ENCODE data around the gene RAPSN. TPM values are rescaled to one million over a fixed set of nuclear protein-coding genes. Genes with fewer than 3 reads are reported as not detected.
A peak's percentile ranks its signal among the peaks of the same experiment; 100 is the strongest.

RAPSN gene
- total and polyA plus RNA-seq, 2 donors from 2014 or later: 0.28 to 0.41 TPM

DNA sequence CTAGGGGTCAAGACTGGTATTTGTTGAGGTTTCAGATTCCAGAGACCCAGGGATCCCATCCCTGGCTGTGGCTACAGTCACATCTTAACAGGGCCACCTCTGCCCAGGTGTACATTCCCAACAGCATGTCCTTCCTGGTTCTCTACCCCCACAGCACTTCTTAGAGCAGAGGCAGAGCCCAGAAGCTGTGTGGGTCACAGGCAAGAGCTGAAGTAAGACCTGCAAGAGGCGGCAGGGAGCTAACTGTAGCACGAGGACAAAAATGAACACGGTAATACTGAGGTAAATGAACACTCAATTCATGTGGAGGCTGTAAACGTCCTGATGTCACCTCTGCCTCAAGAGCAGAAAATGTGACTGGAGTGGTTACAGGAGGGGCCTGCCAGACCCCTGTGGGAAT, 21.7 kb upstream of the RAPSN start:
- no peaks in the 10 kb centered on the region for H3K9me3 ChIP-seq (ENCODE audit: control insufficient read depth in 2 of 3, insufficient read depth in 1 of 3, low read length in 3 of 3)
- TF ChIP-seq, protein P1, sequence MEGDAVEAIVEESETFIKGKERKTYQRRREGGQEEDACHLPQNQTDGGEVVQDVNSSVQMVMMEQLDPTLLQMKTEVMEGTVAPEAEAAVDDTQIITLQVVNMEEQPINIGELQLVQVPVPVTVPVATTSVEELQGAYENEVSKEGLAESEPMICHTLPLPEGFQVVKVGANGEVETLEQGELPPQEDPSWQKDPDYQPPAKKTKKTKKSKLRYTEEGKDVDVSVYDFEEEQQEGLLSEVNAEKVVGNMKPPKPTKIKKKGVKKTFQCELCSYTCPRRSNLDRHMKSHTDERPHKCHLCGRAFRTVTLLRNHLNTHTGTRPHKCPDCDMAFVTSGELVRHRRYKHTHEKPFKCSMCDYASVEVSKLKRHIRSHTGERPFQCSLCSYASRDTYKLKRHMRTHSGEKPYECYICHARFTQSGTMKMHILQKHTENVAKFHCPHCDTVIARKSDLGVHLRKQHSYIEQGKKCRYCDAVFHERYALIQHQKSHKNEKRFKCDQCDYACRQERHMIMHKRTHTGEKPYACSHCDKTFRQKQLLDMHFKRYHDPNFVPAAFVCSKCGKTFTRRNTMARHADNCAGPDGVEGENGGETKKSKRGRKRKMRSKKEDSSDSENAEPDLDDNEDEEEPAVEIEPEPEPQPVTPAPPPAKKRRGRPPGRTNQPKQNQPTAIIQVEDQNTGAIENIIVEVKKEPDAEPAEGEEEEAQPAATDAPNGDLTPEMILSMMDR (IDR thresholded peaks at IDR 0.05; ENCODE audit: borderline replicate concordance, extremely low read depth, insufficient read depth): no peak
- FAIRE-seq (no peak), DNase-seq (no peak)
- no peak overlapping the region for H3K27ac ChIP-seq (ENCODE audit: low read depth in 2 of 2, low read length in 2 of 2)
- no peaks in the 10 kb centered on the region for H3K4me1 ChIP-seq (ENCODE audit: control insufficient read depth in 2 of 3, insufficient read depth in 2 of 3, low read depth in 1 of 3, low read length in 3 of 3)
- intact Hi-C loops (cut with DNase I): no loop called here
- H3K4me3 ChIP-seq (ENCODE audit: low read length in 3 of 3): no peak overlapping the region
- no peaks in the 10 kb centered on the region for H3K27me3 ChIP-seq (ENCODE audit: control insufficient read depth, insufficient read depth, low read length)
- no peak overlapping the region for H3K9ac ChIP-seq (ENCODE audit: low read length in 3 of 3)
- H3K36me3 ChIP-seq (ENCODE audit: control insufficient read depth in 2 of 3, insufficient read depth in 3 of 3, low read length in 3 of 3): peaks cover 5 to 53% (median 38%) of the 10 kb centered on the region in 3 donors

DNA sequence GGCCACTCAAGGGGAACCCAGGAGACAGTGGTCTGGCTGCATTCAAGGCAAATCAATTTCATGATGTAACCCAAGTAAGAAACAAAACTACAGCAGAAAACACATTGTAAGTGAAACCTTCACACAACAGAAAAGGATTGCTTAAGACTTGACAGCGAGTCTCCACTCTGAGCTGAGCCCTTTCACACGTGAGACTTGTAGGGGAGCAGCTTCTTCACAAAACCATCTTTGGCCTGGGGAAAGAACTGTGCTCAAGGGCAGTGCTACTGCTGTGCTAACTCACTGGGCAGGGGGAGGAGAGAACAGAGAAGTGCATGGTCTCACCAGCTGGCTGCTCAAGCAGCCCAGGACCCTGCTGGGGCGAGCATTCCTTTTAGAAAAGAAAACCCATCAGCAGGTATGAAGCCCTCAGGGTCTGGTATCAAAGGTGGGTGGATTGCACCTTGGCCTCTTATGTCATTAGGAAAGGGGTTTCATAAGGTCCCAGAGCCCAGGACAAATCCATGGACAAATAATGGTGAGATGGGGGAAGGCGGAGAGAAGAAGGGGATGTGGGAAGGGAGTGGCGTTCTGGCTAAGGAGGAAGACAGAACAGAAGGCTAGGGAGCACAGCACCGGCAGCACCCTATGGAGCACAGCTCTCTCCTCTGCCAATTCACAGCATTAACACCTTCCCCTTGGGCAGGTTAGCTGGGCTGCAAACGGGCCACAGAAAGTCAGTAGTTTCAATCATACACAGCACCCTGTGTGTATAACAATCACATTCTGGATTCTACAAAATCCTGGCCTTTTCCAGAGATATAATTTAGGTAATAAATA, 20.6 kb upstream of the RAPSN start:
- Histone ChIP-seq H3K27me3 (ENCODE audit: control insufficient read depth, insufficient read depth, low read length) (no peaks in the 10 kb centered on the region), H3K27ac (ENCODE audit: low read depth in 2 of 2, low read length in 2 of 2) (no peak overlapping the region), H3K4me3 (ENCODE audit: low read length in 3 of 3) (no peak overlapping the region), H3K9me3 (ENCODE audit: control insufficient read depth in 2 of 3, insufficient read depth in 1 of 3, low read length in 3 of 3) (no peaks in the 10 kb centered on the region), H3K9ac (ENCODE audit: low read length in 3 of 3) (no peak overlapping the region), H3K4me1 (ENCODE audit: control insufficient read depth in 2 of 3, insufficient read depth in 2 of 3, low read depth in 1 of 3, low read length in 3 of 3) (no peaks in the 10 kb centered on the region), H3K36me3 (ENCODE audit: control insufficient read depth in 2 of 3, insufficient read depth in 3 of 3, low read length in 3 of 3) (peaks cover 5 to 51% (median 28%) of the 10 kb centered on the region in 3 donors)
- FAIRE-seq (no peak), DNase-seq (peak in 1 of 5 donors; percentile 24)
- TF ChIP-seq, protein P1 (IDR thresholded peaks at IDR 0.05; ENCODE audit: borderline replicate concordance, extremely low read depth, insufficient read depth): no peak
- intact Hi-C loops (cut with DNase I): no loop called here

DNA sequence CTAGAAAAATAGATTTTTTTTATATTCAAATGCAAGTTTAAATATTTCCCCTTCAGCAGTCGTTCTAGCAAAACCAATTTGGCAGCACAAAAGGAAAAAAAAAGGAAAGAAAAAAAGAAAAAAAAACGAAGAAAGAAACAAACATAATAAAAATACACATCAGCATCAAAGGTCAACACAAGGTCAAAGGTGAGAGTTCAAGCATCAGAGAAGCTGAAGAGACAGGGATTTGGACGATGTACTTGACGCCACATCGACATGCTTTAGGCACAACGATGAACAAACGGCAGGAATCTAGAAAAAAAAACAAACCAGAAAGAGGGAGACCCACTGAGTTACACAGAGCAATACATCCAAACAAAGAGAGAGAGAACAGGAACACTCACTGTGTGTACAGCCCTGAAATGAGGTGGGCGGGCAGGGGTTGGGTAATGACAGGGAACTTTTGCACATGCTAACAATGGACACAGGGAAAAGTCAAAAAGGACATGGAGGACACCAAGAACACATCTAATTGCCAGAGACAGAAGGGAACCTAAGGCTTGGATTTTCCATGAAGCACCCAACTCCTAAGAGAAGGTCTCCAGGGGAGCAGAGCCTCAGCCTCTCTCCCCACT, 19.8 kb upstream of the RAPSN start:
- Histone ChIP-seq H3K4me1 (ENCODE audit: control insufficient read depth in 2 of 3, insufficient read depth in 2 of 3, low read depth in 1 of 3, low read length in 3 of 3) (no peaks in the 10 kb centered on the region), H3K9ac (ENCODE audit: low read length in 3 of 3) (no peak overlapping the region), H3K36me3 (ENCODE audit: control insufficient read depth in 2 of 3, insufficient read depth in 3 of 3, low read length in 3 of 3) (peaks cover 2 to 45% (median 25%) of the 10 kb centered on the region in 3 donors), H3K9me3 (ENCODE audit: control insufficient read depth in 2 of 3, insufficient read depth in 1 of 3, low read length in 3 of 3) (no peaks in the 10 kb centered on the region), H3K4me3 (ENCODE audit: low read length in 3 of 3) (no peak overlapping the region), H3K27me3 (ENCODE audit: control insufficient read depth, insufficient read depth, low read length) (no peaks in the 10 kb centered on the region), H3K27ac (ENCODE audit: low read depth in 2 of 2, low read length in 2 of 2) (no peak overlapping the region)
- intact Hi-C loops (cut with DNase I): no loop called here
- FAIRE-seq (no peak), DNase-seq (peak in 2 of 5 donors; percentile 16 to 28)
- TF ChIP-seq, protein P1 (IDR thresholded peaks at IDR 0.05; ENCODE audit: borderline replicate concordance, extremely low read depth, insufficient read depth): no peak

Measured in kidney (tissue), 14 donors.